Testis (tissue), 3 donors: Measurements from ENCODE around the gene SND1. TPM values are rescaled to one million over a fixed set of nuclear protein-coding genes. Genes with fewer than 3 reads are reported as not detected.
A peak's percentile ranks its signal among the peaks of the same experiment; 100 is the strongest.

Source experiments
- DNase-seq: peaks from one replicate; pipeline ENCODE4 v3.0.0-alpha.2; 2019
- H3K27ac ChIP-seq, 2 donors: fragments of 200-600 bp; sonication (generic); one replicate each; pipeline ENCODE4 v1.5.1; 2019
- H3K27me3 ChIP-seq: fragments of 200-600 bp; sonication (generic); one replicate; pipeline ENCODE4 v1.5.1; 2019
- H3K36me3 ChIP-seq: fragments of 200-600 bp; sonication (generic); one replicate; pipeline ENCODE4 v1.5.1; 2017; ENCODE audit warnings: low read depth; ENCODE audit errors: missing control alignments
- H3K4me1 ChIP-seq: fragments of 200-600 bp; sonication (generic); one replicate; pipeline ENCODE4 v1.5.1; 2019
- H3K4me3 ChIP-seq, 2 donors: fragments of 200-600 bp; sonication (generic); one replicate each; pipeline ENCODE4 v1.5.1; 2017 to 2019
- H3K9me3 ChIP-seq: fragments of 200-600 bp; sonication (generic); one replicate; pipeline ENCODE4 v1.5.1; 2017
- CTCF ChIP-seq, 3 experiments: fragments of 450-650 bp in 2 of 3; fragments of 200-600 bp in 1 of 3; sonication (generic) in 1 of 3; IDR thresholded peaks; one replicate each; pipeline ENCODE4 v1.5.1; 2016 to 2019; ENCODE audit warnings: antibody characterized with exemption in 3 of 3, mild to moderate bottlenecking in 2 of 3, moderate library complexity in 1 of 3
- POLR2A ChIP-seq: fragments of 450-650 bp; IDR thresholded peaks from one replicate; pipeline ENCODE4 v1.6.1; 2017; ENCODE audit warnings: antibody characterized with exemption, mild to moderate bottlenecking, moderate library complexity
- WGBS, 2 donors: methylation state at CpG; one replicate each; pipeline ENCODE4 v1.1.5; 2018; 5-methylcytosine and 5-hydroxymethylcytosine counted together
- intact Hi-C: fragments of 100-400 bp; cut with DNase I; formaldehyde crosslinking; loops from one replicate; pipeline ENCODE4 v1.15.1; 2023; ENCODE audit warnings: low total_unique reads
- polyA plus RNA-seq: library from polyadenylated mRNA; stranded (reverse); fragments of 350-450 nt; fragmentation: Illumina TruSeq; extraction: RNeasy Lipid Tissue Mini Kit (QIAGEN cat#74804); gene quantifications from one replicate; pipeline ENCODE4 v1.2.3, GENCODE V29; 2014; ENCODE audit warnings: low read depth, low replicate concordance; ENCODE audit not compliant: insufficient read depth
- total RNA-seq, 2 donors: library from RNA; depleted of rRNA; stranded (reverse); fragments of >200 nt; gene quantifications; one replicate each; pipeline ENCODE4 v1.2.3, GENCODE V29; 2016

The SND1 gene
- total and polyA plus RNA-seq, 3 donors from 2014 or later: 132 to 207 (median 179) TPM

GRCh38 chr7:127881564-127881963 is 229.6 kb downstream of the SND1 start:
- no peaks in the 10 kb centered on the region for H3K27me3 ChIP-seq
- H3K9me3 ChIP-seq: no peaks in the 10 kb centered on the region
- H3K4me1 ChIP-seq: peaks cover 19% of the 10 kb centered on the region
- TF ChIP-seq POLR2A (no peak), CTCF (IDR thresholded peaks at IDR 0.05) (no peak)
- WGBS, 2 donors: 92 to 93% methylated on average over 7 of the region's 7 CpGs
- intact Hi-C loops: no loop called here
- H3K36me3 ChIP-seq: no peaks in the 10 kb centered on the region
- no peak overlapping the region for H3K27ac ChIP-seq
- H3K4me3 ChIP-seq: no peak overlapping the region
- no peak for DNase-seq

DNA sequence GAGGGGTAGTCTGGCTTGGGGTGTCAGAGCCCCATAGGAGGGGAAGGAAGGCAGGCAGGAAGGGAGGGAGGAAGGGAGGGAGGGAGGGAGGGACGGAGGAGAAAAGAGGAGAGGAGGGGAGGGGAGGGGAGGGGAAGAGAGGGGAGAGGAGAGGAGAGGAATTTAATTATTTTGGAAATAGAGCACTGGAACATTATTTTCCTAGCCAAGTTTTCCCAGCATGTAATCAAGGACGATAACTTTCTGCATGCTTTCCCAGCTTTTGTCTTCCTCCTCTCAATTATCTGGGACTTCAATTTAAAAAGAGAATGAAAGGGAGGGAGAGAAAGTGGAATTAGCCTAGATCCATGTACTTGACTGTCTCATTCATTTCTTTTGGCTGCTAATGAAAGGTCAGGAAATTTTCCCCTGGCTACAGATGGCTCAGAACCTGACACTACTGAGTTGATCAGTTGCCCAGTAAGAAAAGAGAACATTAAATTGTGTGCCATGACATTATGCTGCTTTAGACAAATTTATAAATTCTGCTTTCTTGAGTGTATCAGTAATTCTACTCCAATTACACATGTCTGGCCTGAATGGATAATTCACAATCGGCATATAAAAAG is 230.4 kb downstream of the SND1 start:
- Histone ChIP-seq H3K27ac (peak overlapping the region in 1 of 2 donors; percentile 56), H3K9me3 (no peaks in the 10 kb centered on the region), H3K4me3 (no peak overlapping the region), H3K4me1 (peaks cover 24% of the 10 kb centered on the region), H3K36me3 (no peaks in the 10 kb centered on the region), H3K27me3 (no peaks in the 10 kb centered on the region)
- DNase-seq: no peak
- TF ChIP-seq CTCF (IDR thresholded peaks at IDR 0.05) (no peak), POLR2A (no peak)
- 41 to 46% methylated on average over 3 of the region's 3 CpGs for WGBS, 2 donors
- intact Hi-C loops: no loop called here

DNA sequence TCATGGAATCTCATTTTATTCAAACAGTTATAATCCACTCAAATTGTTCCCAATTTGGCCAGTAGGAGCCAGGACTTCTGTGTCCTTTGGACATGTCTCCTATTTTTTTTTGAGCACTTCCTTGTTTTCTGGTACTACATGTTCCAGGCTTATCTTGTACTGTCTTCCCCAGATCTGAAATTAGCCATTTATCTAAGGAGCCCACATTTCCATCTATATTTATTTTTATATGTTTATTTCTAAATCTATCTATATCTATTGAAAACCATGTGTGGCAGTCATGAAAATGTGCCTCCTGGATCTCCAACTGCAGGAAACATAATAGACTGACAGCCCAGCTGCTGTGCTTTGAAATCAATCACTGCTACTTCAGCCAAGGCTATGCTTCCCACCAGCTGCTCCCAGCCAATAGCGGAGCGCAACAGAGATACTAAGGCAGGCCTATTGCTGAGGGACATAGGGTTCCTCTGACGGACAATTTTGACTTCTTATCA is 232.1 kb downstream of the SND1 start:
- Histone ChIP-seq H3K4me1 (peaks cover 35% of the 10 kb centered on the region), H3K9me3 (no peaks in the 10 kb centered on the region), H3K36me3 (no peaks in the 10 kb centered on the region), H3K27me3 (no peaks in the 10 kb centered on the region), H3K4me3 (no peak overlapping the region), H3K27ac (peak overlapping the region; percentile 34 to 72)
- peak; percentile 25 for DNase-seq
- 43 to 53% methylated on average over 3 of the region's 3 CpGs for WGBS, 2 donors
- intact Hi-C loops: no loop called here
- TF ChIP-seq CTCF (IDR thresholded peaks at IDR 0.05) (peak in 2 of 3 experiments; percentile 30 to 45), POLR2A (no peak)

GRCh38 chr7:127885222-127885772 is 233.3 kb downstream of the SND1 start:
- no peak for DNase-seq
- intact Hi-C loops: no loop called here
- peak overlapping the region; percentile 34 to 72 for H3K27ac ChIP-seq
- no peaks in the 10 kb centered on the region for H3K9me3 ChIP-seq
- no peak for TF ChIP-seq POLR2A
- TF ChIP-seq CTCF (IDR thresholded peaks at IDR 0.05): no peak
- 85 to 92% methylated on average over 3 of the region's 3 CpGs for WGBS, 2 donors
- H3K4me3 ChIP-seq: no peak overlapping the region
- H3K4me1 ChIP-seq: peaks cover 35% of the 10 kb centered on the region
- H3K36me3 ChIP-seq: no peaks in the 10 kb centered on the region
- no peaks in the 10 kb centered on the region for H3K27me3 ChIP-seq

- DNase-seq: no peak
- intact Hi-C loops: no loop called here
- Histone ChIP-seq H3K9me3 (no peaks in the 10 kb centered on the region), H3K27ac (no peak overlapping the region), H3K27me3 (no peaks in the 10 kb centered on the region), H3K4me3 (no peak overlapping the region), H3K36me3 (no peaks in the 10 kb centered on the region), H3K4me1 (peaks cover 35% of the 10 kb centered on the region)
- no peak for TF ChIP-seq POLR2A
- TF ChIP-seq CTCF (IDR thresholded peaks at IDR 0.05): no peak
- WGBS, 2 donors: 48 to 67% methylated on average over 4 of the region's 4 CpGs
Measured at GRCh38 chr7:127885843-127886242, 233.8 kb downstream of the SND1 start.
